ENCODE measurements around the gene ADGRV1.
"Not testable (repeated sequence)": the region's sequence is repeated elsewhere in the genome, so short reads cannot be mapped to it uniquely, and the experiment has no call there.

Gene ADGRV1

DNA sequence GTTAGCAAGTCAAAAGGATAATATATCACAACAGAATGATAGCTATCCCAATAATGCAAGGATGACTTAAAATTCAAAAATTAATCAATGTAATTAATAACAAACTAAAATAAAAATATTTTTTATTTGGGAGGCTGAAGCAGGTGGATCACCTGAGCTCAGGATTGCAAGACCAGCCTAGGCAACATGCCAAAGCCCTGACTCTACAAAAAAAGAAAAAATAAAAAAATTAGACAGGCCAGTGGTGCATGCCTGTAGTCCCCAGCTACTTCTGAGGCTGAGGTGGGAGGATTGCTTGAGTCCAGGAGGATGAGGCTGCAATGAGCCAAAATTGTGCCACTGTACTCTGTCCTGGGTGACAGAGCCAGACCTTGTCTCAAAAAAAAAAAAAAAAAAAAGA is 399.3 kb downstream of the ADGRV1 start:
- FAIRE-seq, result no peak

DNA sequence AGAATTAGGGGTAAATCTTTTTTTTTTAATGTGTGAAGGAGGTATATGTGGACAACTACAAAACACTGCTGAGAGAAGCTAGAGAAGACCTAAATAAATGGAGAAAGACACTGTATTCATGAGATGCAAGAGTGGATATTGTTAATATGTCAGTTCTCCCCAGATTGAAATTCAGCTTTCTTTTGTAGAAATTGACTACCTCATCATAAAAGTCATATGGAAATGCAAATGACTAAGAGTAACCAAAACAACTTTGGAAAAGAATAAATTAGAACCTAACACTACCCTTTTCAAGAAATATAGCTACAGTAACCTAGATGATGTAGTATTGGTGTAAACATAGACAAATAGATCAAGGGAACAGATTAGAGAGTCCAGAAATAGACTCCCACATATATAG is 400.7 kb downstream of the ADGRV1 start:
- no peak for FAIRE-seq

DNA sequence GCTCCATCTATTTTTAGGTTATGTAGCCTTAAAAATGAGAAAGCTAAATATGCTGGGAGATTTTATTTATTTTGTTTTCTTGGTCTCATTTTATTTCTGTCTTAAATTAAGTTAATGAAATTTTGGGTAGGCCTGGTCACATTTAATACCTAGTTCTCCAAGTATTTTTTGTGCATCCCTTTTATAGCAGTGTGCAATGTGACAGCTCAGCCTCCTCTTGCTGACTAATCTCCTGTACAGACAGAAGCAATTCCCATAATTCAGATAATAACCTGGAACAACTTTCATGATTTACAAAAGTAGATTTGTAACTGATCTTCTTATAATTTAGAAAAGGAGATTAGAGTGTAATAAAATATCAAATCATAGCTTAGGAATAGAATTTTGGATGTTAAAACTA is 403.9 kb downstream of the ADGRV1 start:
- no peak for FAIRE-seq

DNA sequence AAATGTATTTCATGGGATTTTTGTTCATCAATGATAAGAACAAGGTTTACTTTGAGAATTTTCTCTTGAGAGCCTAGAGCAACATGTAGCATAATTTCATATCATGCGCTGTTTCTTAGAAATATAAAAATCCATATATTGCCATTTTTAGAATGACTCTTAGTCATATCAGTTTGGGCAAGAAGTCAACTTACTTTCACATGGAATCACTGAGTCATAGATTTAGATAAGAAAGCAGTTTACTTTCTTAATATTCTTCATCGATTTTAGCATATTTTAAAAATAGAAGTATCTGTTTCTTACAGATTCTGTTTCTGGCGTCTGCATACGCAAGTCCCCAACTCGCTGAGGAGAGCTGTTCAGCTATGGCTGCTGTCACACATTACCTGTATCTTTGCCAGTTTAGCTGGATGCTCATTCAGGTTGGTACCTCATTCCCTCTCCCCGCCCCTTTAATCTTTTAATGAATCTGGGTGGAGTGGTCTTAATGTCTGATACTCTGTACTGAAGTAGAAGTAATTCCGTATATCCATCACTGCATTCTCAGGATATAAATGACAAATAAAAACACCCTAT is 406.6 kb downstream of the ADGRV1 start:
- no peak for FAIRE-seq

DNA sequence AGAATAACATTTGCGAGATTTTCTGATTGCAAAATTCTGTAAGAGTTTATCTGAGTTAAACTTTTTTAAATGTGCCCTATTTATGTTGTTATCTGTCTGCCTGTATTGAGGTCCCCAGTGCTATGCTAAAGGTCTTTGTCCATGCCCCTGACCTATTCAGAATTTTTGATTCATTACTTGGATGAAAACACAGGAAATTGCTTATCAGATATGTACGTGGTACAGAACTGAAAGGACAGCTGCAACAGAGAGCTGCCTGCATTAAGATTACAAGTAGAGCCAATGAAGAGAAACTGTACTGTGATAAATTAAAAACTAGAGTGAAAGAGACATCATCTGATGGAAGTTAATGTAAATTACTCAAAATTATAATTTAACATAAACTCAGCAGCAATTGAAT is 408.8 kb downstream of the ADGRV1 start:
- no peak for FAIRE-seq

DNA sequence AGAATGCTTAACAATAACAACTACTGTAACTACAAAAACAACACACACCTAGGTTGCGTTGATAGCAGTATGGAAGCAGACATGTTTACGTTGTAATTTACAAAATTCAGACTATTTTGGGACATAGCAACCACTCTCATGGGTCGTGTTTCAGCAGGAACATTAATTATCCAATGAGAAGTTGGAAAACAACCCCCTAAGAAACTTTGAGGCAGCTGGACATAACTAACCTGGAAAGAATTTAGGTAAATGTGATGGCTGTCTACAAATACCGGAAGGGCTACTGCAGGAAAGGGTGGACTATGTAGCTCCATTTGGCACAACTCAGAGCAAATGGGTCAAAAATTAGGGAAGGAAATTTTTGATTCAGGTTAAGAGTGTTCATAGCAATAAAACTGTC is 409.3 kb downstream of the ADGRV1 start:
- no peak for FAIRE-seq

DNA sequence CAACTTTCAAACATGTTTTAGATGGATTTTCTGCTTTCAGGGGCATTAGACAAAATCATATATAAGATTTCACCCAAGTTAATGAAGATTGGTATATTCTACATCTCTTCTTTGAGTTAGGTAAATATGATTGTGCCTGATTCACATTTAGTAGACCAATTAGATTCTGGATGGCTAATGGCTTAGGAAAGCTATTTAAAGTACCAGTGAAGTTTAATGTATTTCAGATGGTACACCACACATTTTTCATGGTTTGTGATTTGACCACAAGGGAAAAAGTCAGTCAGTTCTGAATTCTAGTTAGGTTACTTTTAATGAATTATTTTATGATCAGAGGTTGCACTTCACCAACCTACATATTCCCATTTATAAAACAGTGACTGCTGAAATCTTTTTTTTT is 409.7 kb downstream of the ADGRV1 start:
- FAIRE-seq, result no peak

DNA sequence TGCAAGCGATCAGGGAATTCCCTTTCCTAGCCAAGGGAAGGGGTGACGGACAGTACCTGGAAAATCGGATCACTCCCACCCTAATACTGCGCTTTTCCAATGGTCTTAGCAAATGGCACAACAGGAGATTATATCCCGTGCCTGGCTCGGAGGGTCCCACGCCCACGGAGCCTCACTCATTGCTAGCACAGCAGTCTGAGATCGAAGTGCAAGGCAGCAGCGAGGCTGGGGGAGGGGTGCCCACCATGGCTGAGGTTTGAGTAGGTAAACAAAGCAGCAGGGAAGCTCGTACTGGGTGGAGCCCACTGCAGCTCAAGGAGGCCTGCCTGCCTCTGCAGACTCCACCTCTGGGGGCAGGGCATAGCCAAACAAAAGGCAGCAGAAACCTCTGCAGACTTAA is 411.3 kb downstream of the ADGRV1 start:
- not testable (repeated sequence) for FAIRE-seq

DNA sequence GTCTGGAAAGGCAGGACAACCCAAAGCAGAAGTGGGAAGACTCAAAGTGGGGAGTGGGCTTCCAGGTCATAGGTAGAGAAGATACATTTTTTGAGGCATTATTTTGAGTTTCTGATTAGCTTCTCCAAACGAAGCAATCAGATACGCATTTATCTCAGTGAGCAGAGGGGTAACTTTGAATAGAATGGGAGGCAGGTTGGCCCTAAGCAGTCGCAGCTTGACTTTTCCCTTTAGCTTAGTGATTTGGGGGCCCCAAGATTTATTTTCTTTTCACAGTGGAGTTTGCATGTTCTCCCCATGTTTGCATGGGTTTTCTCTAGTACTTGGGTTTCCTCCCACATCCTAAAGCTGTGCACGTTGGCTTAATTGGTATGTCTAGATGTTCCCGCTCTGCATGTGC is 422.6 kb downstream of the ADGRV1 start:
- no peak for FAIRE-seq

DNA sequence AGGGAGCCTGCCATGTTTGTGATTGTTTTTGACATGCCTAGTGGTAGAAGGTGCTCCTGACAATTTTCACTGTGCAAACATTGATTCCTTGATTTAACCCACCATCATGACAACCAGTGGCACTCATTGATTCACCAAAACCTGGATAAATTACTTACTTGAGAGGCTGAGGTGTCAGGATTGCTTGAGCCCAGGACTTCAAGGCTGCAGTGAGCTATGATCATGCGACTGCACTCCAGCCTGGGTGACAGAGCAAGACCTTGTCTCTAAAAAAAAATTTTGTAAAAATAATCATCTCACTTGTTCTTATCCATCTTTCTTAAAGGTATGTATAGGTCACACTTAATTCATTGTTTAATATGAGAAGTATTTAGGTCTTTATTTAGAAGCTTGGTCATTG is 423.2 kb downstream of the ADGRV1 start:
- FAIRE-seq, result no peak

DNA sequence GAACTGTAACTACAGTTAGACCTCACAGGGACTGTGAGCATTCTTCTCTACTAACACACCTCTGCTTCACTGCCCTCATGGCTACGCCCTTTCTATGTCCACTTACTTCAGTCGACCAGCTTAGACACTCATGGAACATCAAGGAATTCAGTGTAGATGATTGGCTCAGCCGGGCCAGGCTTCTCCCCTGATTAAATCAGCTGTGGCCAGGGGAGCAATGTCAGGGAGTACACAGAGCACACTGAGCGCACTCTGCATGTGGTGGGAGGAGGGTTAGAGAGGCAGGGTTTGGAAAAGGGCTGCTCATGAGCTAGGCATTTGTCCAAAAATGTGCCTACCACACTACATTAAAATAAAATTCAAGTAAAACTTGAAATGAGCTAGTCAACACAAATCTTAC is 424.0 kb downstream of the ADGRV1 start:
- FAIRE-seq, result no peak

DNA sequence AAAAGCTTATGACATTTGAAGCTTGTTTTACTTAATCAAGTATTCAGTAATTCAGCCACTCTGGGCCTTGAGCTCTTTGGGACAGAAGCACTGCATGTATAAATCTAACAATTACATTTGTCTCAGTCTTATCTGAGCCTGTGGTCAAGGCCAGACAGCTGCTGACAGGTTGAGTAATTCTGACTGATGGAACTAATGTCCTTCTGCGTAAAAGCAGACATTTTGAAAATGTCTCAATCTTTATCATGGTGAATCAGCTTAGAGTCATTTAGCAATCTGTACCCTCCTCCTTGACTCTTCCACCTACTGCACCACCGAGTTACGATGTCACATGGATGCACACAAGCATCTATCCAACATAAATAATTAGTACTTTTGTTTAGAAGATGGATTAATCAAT is 424.6 kb downstream of the ADGRV1 start:
- no peak for FAIRE-seq

DNA sequence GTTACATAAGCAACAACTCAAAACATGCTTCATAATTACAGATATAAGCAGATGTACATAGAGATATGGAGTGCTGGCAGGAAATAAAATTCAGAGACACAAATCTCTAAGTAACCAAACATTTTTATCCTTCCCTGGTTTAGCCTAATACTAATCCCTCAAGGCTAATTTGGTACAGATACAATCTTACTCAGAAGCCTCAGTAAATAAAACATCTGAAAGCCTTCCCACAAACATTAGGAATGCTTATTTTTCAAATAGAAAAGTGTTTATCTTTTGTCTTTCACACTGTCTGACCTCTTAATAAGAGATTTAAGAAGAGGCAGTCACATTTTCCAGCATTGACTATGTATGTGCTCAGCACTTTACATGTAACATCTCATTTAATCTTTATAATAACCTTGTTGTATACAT is 425.1 kb downstream of the ADGRV1 start:
- FAIRE-seq, result no peak

DNA sequence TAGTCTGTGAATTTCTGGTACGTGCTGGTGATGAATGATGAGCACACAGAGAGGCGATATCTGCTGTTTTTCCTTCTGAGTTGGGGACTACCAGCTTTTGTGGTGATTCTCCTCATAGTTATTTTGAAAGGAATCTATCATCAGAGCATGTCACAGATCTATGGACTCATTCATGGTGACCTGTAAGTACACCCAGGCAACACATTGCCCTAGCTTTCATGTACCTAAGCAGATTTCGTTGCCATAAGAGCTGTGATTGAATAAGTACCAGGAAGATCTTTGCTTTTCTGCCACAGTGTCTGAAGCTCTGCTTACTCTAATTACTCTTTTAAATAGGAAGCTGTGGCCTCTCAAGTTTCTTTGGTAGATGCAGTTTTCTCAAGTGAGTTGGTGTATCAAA is 426.7 kb downstream of the ADGRV1 start:
- no peak for FAIRE-seq

DNA sequence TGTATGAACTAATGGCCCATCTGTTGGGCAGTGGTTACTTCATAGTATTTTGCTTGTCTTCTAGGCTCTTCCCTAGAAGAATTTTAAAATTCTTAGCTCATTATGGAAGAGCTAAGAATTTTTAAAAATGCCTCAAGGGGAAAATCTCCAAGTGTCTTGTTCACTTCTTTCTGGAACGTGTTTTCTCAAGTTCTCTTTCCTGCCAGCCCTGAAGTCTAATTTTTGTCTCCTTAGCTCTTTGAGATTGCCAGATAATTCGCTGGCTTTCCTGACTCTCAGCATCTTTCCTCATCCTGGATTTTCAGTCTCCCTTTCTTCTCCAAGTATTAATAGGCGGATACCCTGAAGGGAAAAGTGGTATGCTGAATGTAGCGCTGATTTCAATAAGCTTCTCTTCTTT is 429.1 kb downstream of the ADGRV1 start:
- no peak for FAIRE-seq

DNA sequence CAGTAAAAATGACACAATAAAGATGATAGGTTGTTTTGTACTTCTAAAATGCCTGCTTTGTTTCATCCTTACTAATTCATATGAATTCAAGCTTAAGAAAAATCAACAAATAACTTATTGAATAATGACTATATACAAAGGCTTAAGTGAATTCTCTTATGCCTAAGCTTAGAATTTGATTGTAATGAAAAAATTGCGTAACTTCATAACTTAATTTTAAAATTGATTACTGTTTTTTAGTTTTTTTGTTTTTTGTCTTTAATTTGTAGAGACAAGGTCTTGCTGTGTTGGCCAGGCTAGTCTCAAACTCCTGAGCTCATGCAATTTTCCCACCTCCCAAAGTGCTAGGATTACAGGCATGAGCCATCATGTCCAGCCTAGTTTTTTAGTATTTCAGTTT is 432.6 kb downstream of the ADGRV1 start:
- FAIRE-seq, result no peak

DNA sequence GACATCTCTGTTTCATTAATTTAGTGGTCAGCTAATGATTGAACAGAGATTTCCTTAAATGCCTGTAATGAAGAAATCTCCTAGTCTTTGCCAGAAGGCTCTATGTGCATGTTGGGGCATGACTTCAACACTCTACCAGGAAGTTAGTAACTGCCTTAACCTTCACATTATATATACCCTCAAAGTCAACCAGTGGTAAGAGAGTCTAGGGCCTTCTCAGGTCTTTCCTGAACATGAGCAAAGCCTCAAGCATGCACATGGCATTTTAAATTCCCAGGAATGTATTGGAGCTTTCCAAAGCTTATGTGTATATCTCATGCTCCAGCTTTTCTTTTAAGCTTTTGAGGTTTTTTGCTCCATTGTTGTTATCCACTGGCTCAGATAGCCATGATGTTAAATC is 436.2 kb downstream of the ADGRV1 start:
- FAIRE-seq, result no peak

DNA sequence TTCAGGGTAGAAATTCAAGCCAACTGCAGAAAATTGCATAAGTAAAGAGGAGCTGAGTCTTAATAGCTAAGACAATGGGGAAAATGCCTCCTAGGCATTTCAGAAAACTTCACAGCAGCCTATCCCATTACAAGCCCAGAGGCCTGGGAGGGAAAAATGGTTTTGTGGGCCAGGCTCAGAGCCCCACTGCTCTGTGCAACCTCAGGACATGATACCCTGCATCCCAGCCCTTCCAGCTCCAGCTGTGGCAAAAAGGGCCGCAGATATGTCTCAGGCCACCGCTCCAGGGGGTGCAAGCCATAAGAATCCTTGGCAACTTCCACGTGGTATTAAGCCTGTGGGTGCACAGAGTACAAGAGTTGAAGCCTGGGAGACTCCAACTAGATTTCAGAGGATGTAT is 437.5 kb downstream of the ADGRV1 start:
- no peak for FAIRE-seq

DNA sequence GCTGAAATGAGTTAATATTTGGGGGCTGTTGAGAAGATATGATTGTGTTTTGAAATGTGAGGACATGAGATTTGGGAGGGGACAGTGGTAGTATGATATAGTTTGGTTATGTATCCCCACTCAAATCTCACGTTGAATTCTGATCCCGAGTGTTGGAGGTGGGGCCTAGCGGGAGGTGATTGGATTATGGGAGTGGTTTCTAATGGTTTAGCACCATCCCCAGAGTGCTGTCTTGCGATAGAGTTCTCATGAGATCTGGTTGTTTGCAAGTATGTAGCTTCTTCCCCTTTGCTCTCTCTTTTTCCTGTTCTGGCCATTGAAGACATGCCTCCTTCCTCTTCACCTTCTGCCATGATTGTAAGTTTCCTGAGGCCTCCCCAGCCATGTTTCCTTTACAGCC is 438.5 kb downstream of the ADGRV1 start:
- FAIRE-seq, result no peak

DNA sequence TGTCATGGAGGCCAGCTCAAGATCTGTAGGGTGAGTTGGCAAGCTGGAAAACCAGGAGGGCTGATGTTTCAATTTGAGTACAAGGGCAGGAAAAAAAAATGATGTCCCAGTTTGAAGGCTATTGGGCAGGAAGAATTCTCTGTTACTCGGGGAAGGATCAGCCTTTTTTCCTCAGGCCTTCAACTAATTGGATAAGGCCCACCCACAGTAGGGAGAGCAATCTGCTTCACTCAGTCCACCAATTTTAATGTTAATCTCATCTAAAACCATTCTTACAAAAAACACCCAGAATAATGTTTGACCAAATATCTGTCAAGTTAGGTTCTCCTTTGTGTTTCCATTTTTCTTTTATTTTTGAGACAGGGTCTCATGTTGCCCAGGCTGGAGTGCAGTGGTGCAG is 442.1 kb downstream of the ADGRV1 start:
- FAIRE-seq, result no peak

DNA sequence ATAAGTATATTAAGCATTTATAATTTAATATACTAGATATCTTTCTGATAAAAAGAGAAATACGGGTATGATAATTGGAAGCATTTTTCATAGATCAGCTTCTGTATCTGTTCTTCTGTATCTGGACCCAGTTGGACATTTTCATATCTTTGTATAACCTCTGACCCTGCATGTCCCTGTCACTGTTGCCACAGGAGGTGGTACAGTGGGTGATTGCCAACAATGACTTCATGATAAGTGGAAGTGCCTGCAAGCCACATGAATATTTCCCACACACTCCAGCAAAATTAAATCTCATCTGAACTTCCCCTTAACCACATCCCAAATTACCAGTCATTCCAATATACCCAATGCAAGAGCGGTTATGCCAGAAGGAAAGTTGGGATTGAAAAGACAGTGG is 448.1 kb downstream of the ADGRV1 start:
- no peak for FAIRE-seq

DNA sequence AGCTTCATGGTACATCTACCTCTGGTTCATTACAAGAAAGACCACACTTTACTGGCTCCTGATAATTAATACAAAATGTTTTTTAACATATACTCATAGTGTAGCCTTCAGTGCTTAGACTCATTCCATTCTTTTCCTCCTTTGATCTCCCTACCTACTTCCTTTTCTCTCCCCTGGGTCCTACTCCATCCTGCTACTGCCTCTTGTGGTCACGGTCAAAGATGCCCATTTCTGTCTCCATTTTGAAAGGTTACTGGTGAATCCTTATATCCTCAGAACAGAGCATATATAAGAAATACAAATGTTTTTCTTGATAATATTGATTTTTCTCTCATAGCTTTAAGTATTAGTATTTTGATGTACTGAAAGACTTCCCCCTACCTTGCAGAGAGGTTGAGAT is 448.7 kb downstream of the ADGRV1 start:
- no peak for FAIRE-seq

DNA sequence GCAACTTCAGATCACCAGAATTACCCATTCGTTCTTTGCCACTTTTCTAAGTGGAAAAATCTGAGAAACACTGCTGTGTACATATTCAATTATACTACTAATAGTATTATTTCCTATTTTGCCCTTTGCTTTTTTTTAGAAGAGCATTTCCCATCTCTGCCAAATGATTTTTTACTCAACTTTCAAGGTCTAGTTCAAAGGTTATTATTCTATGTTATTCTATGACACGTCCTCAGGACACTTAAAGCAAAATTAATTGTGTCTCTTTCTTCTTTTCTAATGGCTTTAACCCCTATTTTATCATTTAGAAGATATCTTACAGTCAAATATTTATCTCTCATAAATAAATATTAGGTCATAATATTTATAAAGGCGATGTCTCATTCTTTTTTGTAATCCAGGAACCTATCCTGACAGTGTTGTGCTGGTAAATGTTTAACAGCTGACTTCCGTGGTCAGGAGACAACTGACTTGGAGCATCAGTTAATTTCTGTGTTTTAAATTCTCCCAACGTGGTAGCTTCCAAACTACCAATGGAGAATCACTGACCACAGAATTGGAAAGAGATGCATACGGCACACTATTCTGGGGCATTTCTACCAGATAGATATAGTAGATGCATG is 449.3 kb downstream of the ADGRV1 start:
- FAIRE-seq, result no peak

DNA sequence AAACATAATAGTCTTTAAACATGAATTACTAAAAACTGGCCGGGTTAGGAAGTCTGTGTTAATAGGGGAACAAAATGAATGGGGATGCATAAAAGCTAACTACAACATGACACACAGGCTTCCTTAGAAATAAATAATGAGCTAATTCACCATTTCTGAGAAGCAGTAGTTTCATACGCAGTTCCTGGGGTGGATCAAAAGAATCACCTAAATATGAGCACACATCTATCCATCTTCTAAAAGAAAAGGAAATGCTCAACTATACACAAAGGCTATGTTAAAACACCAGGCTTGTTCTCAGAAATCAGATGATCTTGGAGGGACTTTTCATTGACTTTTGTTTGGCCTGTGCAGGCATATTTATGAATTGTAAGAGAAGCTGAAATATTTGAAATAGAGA is 451.5 kb downstream of the ADGRV1 start:
- no peak for FAIRE-seq

DNA sequence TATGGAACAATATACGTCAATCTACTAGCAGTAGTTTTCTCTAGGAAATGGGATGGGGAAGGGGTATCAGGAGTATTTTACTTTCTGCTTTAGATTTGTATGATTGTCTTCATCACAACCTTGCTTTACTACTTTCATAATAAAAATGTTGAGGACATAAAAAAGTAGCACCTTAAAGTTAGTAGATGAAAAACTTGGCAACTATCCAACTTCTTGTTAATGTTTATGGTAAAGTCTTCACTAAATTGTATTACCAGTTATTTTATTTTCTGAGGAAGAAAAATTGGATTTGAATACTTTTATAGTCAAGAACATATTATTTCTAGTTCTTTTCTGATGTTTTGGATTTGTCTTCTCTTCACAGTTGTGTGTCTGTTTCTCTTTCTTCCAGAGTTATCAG is 452.4 kb downstream of the ADGRV1 start:
- FAIRE-seq, result no peak

Data from endometrium (tissue), 2 donors.